ENCODE data around the gene NTRK2. TPM values are rescaled to one million over a fixed set of nuclear protein-coding genes. Genes with fewer than 3 reads are reported as not detected.

Gene NTRK2
- total RNA-seq, 1 experiment from 2014 or later: 0.12 TPM

DNA sequence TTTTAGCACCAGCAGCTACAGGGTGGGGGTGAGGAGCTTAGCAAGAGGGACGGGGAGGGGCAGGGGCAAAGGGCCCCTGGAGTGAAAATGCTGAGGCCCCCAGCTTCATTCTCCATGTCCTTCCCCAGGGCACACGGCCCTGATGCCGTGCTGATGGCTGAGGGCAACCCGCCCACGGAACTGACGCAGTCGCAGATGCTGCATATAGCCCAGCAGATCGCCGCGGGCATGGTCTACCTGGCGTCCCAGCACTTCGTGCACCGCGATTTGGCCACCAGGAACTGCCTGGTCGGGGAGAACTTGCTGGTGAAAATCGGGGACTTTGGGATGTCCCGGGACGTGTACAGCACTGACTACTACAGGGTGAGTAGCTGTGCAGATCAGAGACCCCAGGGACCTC, 285.6 kb downstream of the NTRK2 start:
- DNase-seq (ENCODE audit: extremely low read depth, low read depth): no peak

DNA sequence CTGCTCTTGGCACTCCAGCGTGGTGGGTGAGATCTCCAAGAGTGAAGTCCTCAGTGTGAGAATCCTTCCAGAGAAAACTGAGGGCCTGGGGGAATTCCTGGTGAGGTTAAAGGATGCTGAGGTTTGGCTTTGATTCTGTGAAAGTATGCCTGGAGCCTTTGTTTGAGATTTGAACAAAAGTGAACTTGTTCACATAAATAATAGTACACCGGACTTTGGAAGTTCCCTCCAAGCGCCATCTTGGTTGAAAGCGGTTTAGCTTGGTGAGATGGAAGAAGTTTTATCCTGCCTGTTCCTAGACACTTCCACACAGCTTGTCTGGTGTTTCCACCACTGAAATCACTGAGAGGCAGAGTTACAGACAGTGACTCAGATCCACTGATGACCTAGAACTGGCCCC, 286.4 kb downstream of the NTRK2 start:
- DNase-seq (ENCODE audit: extremely low read depth, low read depth): no peak

DNA sequence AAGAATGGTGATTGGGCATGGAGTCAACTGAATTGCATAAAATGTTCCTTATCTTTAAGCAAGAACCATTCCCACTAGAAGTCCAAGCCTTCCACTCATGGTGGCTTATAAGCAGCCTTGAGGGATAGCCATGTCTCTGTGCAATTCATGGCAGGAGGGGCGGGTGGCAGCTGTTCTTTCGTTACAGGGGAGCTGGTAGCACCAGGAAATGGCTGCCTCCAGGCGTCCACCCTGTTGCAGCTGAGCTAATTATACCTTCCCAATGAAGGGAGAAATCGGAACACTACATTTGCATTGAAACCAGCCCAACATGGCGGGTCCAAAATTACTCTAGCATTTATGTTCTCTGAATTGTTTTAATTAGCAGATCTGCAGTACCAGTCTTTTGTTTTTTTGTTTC, 289.8 kb downstream of the NTRK2 start:
- no peak for DNase-seq (ENCODE audit: extremely low read depth, low read depth)

DNA sequence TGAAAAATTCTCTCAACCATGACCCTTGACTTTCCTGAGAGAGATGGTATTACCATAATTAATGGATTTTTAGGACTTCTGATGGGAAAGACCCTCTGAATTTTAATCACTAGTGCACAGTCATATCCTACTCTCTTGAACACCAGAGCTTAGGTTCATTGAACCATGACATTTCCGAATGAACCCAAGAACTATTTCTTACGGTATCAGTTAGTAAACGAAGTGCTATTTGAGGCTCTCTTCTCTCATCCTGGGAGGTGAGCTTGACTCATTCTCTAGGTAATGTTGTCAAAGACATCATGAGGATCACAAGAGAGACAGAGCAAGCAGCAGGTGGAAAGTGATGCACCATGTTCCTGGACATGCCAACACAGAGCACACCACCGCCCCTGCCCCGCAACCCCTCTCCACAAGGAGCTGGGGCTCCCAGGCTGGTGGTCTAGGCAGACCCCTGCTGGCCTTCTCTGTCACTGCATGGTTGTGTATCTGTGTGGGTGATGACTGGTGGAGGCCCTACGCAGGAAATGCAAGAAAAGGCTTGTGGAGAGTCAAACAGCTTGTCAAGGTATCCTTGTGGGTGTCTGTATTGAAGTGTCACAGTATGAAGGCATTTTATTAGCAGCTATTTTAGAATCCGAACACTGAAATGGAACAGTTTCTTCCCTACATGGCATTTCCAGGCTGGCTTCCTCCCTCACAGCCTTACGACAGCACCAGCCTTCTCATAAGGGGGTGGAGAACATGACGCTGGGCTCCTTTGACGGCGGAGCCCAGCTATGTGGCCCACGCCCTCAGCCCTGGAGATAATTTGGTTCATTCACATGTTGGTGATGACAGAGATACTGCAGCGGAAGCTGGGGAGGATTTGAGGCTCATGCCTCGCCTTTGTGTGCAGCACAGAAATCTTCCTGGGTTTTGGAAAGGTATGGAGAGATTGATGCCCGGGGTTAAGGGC, 297.6 kb downstream of the NTRK2 start:
- DNase-seq (ENCODE audit: extremely low read depth, low read depth): no peak

DNA sequence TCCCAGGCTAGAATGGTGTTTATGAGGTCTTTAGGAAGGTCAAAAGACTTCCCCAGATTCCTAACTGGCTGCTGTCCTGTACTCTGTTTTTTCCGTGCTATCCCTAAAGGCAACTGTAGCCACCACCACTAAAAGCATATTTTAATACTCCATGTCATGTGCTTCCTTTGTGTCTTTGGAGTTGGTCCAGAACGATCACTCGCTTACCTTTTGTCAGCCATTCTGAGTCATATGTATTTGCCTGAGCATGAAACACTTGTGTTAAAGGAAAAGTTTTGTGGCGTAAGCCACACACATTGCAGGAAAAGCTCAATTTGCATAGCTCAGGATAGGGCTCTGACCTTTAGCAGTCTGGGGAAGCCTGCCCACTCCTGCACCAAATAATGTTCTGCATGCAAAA, 299.6 kb downstream of the NTRK2 start:
- no peak for DNase-seq (ENCODE audit: extremely low read depth, low read depth)

DNA sequence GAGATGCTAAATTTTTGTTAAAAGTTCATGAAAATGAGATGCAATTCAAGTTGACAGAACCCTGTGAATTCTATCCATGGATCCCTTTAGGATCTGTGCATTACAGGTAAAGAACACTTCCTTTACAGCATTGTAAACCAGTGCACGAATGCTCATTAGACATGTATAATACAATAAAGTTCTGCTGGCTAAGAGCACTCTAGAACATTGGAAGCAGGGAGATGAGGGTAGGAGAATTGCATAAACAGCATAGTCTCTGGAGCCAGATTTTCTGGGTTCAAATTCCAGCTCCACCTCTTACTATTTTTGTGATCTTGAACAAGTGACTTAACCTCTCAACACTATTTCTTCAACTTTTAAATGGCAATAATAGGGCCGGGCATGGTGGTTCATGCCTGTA, 300.2 kb downstream of the NTRK2 start:
- no peak for DNase-seq (ENCODE audit: extremely low read depth, low read depth)

DNA sequence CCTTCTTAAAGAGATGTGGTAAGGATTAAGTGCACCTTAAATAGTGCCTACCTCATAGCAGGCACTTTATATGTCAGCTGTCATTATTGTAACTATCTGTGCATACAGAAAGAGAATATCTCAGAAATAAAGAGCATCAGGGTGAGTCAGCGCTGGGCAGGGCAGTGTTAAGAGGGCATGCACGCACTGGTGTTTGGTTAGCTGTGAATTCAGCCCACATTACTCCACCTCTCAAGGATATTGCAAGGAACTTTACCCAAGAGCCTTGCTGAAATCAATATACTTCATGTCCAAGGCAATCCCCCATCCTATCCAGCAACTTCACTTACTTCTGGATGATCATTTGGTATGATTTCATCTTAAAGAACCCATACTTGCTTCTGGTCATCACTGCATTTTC, 300.9 kb downstream of the NTRK2 start:
- DNase-seq (ENCODE audit: extremely low read depth, low read depth): peak; percentile 38

DNA sequence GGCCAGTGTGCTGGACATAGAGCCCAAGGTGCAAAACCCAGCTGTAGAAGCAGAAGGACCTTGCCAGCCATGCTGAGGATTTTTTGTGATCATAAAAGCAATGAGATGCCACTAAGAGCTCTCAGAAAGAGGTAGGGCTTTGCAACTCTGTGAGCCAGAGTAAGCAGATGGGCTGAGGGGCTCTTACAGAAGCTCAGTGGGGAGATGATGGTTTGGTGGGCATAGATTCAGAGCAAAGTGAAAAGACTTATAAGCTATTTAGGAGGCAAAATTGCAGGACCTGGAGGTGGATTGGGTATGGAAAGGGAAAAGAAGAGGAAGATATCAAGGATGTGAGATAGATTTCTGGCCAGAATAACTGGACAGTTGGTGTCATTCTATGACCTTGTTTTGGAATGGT, 302.0 kb downstream of the NTRK2 start:
- DNase-seq (ENCODE audit: extremely low read depth, low read depth): no peak

DNA sequence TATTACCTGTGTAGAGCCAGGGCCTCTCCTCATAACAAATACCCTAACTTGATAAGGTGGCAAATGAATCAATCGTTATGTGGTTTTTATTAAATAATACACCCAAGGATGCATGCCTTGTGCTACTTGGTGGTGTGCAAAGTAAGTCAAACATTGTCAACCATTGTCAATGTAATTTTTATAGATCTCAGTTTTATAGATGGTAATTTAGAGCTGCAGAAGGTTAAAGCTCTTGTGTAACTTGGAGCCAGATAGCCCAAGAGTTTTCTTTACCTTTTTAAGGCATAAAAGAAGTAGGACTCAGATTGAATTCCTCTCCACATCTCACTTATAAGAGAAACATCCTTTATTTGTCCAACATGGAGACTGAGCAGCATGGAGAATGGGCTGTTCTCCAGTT, 304.7 kb downstream of the NTRK2 start:
- no peak for DNase-seq (ENCODE audit: extremely low read depth, low read depth)

DNA sequence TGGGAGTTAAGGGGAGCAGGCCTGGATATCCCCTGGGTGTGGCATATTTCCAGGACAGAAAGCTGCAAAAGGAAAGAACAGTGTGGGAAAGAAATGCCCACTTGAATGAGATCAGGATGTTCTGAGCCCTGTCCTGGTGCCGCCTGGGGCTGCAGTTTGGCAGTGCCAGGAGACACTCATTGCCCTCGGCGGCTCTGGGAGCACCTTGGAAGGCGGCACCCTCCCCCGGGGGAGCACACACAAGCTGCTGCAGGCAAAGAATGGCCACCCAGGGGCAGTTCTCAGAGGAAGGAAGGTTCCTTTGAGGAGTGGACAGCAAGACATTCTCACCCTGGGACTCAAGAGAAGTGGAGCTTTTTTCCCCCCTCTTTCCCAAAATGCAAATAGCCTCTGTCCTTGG, 305.3 kb downstream of the NTRK2 start:
- DNase-seq (ENCODE audit: extremely low read depth, low read depth): no peak

DNA sequence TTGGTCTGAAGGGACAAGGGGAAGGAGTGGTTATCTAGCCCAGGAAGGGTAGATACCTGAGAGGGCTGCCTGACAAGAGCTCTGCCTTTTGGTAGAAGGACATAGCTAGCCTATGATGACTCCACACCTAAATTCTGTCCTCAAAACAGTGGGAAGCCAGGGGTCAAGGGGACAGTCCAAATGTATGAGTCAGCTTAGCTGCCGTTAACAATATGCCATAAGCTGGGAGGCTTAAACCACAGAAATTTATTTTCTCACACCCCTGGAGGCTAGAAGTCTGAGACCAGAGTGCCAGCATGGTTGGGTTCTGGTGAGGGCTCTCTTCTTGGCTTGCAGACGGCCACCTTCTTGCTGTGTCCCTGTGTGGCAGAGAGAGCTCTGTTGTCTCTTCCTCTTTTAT, 306.4 kb downstream of the NTRK2 start:
- no peak for DNase-seq (ENCODE audit: extremely low read depth, low read depth)

DNA sequence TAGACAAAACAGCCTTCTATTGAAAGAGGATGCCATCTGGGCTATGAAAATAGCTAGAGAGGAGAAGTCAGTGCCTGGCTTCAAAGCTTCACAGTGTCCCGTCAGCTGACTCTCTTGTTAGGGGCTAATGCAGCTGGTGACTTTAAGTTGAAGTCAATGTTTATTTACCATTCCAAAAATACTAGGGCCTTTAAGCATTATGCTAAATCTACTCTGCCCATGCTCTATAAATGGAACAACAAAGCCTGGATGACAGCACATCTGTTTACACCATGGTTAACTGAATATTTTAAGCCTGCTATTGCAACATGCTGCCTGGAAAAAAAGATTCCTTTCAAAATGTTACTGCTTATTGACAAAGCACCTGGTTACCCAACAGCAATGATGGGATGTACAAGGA, 309.1 kb downstream of the NTRK2 start:
- DNase-seq (ENCODE audit: extremely low read depth, low read depth): no peak

DNA sequence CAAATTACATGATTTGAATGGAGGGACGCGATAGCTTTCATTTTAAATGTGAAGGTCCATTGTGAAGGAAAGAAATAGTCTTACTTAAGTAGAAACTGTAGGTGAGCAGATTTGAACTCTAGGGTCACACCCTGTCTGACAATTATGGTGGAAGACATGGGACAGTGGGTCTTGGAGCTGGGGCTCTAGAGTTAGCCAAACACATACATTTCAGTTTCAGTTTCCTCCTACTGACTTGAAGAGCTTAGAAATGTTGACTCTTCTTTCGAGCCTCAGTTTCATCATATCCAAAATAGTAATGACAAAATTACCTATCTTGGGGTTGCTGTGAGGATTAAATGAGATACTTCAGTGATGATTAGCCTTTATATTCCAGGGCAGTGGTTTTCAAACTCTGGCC, 314.2 kb downstream of the NTRK2 start:
- DNase-seq (ENCODE audit: extremely low read depth, low read depth): no peak

DNA sequence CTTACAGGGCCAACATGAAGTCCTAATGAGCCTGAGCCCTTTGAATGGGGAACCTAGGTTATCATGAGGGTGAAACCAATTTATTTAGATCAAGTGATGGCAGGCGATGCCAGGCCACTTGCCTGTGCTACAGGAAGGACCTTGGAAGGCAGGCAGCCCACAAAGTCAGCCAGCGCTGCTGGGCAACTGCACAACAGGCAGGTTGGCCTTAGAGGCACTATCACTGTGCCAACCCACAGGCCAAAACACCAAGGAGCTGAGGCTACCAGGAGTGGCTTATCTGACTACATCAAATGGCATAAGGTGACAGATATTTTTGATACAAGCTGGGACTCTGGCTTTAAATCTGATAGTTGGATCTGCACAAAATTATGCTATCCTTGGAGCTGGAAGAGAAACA, 319.1 kb downstream of the NTRK2 start:
- DNase-seq (ENCODE audit: extremely low read depth, low read depth): no peak

DNA sequence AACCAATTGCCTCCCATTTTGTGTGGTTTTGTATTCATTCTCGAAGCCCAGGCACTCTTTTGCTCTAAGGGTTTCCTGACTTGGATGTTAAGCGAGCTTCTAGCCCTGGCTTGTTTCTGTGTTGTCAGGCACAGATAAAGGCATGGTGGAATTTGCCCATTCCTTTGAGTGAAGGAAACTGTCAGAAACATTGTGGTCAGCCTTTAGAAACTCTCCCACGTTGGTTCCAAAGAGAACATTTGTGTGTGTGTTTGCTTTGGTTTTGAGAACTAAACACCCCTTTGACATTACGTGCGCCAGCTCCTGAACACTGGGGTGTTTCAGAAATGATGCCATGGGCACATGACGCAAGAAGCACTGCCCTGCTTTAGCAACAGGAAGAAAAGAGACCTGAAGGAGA, 320.9 kb downstream of the NTRK2 start:
- DNase-seq (ENCODE audit: extremely low read depth, low read depth): no peak

DNA sequence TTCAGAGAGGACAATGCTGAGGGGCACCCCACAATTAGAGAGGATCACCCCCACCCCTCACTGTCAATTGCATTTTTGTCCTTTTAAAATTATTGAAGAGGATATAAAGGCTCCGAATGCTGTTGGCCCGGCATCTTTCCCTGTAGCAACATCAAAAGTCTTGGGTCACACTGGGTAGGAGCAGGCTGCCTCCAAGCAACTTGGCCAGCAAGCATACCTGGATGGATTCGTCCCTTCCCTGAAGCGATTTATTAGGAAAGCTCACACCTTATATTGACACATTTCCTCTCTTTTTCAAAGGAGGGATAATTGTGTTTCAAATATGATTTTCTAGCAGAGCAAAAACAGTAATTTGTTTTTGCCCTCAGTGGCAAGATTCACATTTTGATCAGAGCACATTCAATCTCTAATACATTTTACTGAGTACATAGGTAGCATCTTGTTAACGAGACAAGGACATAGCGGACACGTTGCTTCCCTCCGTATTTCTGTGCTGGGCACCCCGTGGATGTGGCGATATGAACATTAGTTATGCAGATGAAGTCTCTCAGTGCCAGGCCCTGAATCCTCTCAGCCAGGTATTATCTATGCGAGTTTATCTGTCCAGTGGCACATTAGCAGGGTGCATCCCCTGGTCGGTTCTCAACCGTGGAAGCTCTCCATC, 321.5 kb downstream of the NTRK2 start:
- no peak for DNase-seq (ENCODE audit: extremely low read depth, low read depth)

DNA sequence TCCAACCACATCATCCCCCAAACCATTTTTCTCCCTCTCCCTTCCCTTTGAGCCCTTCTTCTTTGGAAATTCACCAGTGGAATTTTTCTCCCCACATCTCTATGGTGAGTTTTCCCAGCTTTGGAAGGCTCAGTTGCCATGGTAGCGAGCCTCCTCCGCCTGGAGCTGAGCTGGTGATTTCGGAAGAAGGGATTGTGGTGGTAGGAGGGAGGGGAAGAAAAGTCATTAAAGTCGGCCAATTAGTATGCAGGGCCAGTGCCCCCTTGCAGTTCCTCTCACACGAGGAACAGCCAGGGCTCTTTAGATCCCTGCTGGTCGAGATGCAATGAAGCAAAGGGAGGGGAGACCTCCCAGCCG, 322.0 kb downstream of the NTRK2 start:
- DNase-seq (ENCODE audit: extremely low read depth, low read depth): no peak

DNA sequence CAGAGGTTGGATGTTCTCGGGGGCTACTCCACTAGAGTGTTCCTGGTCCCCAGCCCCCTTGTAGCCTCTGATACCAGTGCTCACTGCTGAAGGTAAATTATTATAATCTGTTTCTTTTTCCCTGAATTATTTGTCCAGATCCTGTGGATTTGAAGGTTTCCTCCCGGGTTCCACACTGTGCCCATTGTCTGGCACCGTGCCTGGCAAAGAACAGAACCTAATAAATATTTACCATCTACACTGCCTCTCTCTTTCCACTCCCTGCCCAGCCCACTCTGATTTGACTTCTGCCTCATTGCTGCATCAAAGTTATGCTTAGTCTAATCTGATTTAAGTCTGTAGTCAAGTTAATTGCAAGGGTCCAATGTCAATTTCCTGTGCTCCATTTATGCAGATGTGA, 322.9 kb downstream of the NTRK2 start:
- DNase-seq (ENCODE audit: extremely low read depth, low read depth): no peak

DNA sequence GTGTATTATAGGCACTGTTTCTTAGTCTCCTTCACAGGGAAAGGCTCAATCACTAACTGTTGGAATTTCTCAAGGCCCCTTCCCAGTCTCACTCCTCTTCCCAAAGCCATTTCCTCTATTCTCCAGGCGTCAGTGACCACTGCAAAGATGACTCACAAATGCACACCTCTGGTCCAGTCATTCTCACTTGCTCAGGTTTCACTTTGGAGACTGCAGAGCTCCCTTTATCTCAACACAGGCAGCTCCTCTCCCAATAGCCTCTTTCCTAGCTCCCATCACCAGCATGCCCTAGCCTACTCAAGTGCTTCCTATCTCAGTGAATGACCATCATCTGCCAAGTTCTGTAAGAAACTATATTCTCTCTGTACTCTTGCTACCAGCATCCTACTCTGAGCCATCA, 323.6 kb downstream of the NTRK2 start:
- no peak for DNase-seq (ENCODE audit: extremely low read depth, low read depth)

DNA sequence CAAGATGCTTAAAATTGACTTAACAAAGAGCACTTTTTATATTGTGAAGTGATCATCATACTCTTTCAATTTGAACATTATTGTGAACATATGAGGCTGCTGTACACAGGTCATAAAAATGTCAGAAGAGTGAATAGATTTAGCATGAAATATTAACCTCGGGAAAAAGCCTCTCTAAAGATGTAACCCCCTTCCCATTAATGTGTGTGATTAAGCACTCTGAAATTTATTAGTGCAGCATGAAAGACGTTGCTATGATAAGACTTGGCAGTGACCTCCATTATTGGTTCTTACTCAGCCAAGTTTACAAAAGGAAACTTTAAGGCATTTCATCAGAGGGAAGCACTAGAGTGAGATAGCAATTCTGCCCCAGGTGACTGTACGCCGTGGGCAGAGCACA, 326.5 kb downstream of the NTRK2 start:
- DNase-seq (ENCODE audit: extremely low read depth, low read depth): no peak

DNA sequence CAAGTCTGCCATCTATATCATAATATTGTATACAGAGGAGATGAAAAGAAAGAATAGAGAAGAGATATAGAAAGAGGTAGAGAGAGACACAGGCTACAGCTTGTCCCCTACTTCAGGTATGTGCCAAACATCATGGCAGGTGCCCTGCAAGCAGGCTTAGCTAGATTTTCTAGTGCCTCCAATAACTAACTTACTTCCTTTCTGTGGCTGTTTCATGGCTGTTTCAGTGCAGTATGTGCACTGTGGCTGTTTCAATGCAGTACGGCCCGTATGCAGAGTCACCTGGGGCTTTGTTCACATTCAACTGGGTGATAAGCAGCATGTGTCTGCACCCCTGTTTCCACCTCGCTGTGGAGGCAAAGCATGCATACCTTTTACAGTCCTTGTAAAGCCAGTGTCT, 327.2 kb downstream of the NTRK2 start:
- no peak for DNase-seq (ENCODE audit: extremely low read depth, low read depth)

DNA sequence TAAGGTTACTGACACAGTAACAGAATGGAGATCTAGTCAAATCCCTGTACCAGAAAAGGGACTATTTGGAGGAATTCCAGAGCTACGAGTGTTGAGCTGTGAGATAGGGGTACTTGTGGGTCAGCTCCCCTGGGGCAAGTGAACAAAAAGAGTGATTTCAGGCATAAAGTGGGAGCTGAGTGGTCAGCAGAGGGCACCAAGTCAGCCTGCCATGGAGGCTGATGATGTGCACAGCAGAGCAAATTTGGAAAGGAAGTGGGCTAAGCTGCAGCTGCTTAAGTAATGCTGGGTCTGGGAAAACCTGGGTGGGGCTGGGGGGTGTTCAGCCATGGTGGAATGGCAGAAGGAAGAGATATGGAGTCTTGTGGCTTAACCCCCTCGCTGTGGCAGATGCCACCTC, 327.9 kb downstream of the NTRK2 start:
- no peak for DNase-seq (ENCODE audit: extremely low read depth, low read depth)
